Fibroblast of lung (primary cell): ENCODE results near the gene NAT8L.
A peak's percentile ranks its signal among the peaks of the same experiment; 100 is the strongest.

Experiments used
- CTCF ChIP-seq, 2 donors: IDR thresholded peaks in 1 of 2; conservative IDR thresholded peaks in 1 of 2; 1 replicate in 1 of 2; 2 replicates in 1 of 2; pipeline ENCODE4 v1.5.1; 2011 to 2012; ENCODE audit warnings: low read length in 2 of 2, control low read depth in 1 of 2, inconsistent platforms in 1 of 2, low read depth in 1 of 2, mild to moderate bottlenecking in 1 of 2
- EZH2 ChIP-seq: IDR thresholded peaks from 2 replicates; pipeline ENCODE4 v1.5.1; 2012; ENCODE audit warnings: low read length, control low read depth, mild to moderate bottlenecking; ENCODE audit errors: missing control alignments

- no peak for TF ChIP-seq CTCF (conservative IDR thresholded peaks at IDR 0.05 in 1 of 2, IDR thresholded peaks at IDR 0.05 in 1 of 2; ENCODE audit: low read depth in 1 of 2, low read length in 2 of 2)
- peak; percentile 72 for TF ChIP-seq EZH2
These were observed 1.6 kb downstream of the NAT8L start for GRCh38 chr4:2060611-2061185.
